Stimulated activated CD4-positive, alpha-beta T cell treated with anti-CD3 and anti-CD28 coated beads, TNF-alpha, amount 100 ng/mL, for 1 hour (primary cell): ENCODE measurements around the gene NFE2L1.
A peak's percentile ranks its signal among the peaks of the same experiment; 100 is the strongest.
"Not testable (repeated sequence)": the region's sequence is repeated elsewhere in the genome, so short reads cannot be mapped to it uniquely, and the experiment has no call there.

Experiments
- DNase-seq, 3 donors: peaks; one replicate each; pipeline ENCODE4 v3.0.0-alpha.2; 2020; ENCODE audit warnings: low read depth in 3 of 3, low spot score in 1 of 3

Gene NFE2L1

DNA sequence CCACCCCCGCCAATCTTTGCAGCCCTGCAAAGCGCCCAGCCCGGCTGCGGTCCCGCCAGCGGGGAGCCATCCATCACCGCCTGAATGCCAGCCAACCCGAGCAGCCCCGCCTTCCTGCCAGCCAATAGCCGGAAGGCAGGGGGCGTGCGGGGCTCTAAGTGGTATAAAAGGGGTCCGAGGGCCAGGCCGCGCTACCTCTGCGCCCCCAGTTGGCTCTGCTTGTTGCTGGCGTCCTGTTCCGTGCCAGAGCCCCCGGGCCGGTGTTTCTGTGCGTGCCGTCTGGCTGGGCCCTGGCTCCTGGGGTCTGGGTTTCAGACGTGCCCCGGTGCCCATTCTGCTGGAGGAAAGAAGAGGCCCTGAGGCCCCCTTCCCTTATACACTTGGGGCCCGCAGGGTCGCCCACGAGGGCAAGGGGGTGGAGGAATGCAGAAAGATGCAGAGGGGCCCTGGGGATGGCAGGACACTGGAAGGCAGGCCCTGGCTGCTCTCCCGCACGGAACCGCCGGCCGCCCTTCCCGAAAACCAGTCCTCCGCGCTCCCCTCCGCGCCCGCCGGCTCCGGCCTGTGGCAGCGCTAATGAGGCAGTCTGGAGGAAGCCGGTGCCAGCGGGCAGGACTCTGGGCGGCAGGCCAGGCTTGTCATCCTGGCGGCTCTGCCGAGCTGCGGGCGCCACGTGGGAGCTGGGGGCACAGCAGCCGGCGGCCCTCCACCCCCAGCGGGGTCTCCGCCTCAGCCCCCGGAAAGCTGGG, 24.6 kb upstream of the NFE2L1 start:
- peak in 1 of 3 donors; percentile 12 for DNase-seq

GRCh38 chr17:48024149-48025039, 23.8 kb upstream of the NFE2L1 start:
- DNase-seq = peak in 1 of 3 donors; percentile 5

GRCh38 chr17:48025040-48025903, 22.9 kb upstream of the NFE2L1 start:
- peak; percentile 95 to 98 (median 97) for DNase-seq

- DNase-seq = no peak
Observed at GRCh38 chr17:48025904-48026501, 22.2 kb upstream of the NFE2L1 start.

DNA sequence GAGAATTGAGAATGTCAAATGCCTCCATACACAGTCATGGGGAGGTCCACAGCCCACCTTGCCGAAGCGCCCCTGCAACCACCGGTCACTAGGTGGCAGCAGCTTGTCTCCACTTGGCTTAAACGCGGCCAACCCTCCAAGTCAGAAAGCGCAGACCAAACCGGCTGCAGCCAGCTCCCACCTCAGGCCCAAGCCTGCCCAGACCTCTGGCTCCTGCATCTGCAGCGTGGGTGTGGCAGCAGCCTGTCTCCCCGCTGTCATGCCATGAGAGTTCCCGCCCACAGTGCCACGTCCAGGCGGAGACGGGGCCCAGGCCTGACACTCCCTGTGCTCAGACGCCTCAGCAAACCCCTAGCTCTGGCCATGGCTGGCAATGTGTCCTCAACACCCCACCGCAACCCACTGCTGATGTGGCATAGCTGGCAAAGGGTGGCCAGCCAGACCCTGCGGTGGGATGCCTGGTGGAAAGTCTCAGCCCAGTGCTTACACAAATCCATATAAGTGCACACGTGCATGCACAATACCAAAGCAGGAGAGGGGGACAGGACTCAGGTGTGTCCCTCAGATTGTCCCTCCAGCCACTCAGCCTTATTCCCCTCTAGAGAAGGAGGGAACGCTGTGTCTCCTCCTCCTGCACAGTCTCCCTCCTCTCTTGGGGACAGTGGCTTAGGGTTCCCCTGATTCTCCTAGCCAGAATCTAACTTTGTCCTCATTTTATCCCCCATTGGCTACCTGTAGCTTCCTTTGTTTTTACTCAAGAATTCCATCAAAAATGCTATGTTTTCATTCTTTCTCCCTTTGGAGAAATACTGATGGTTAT, 21.4 kb upstream of the NFE2L1 start:
- peak in 2 of 3 donors; percentile 40 to 59 for DNase-seq

- no peak for DNase-seq
Observed at GRCh38 chr17:48027322-48027981, 20.7 kb upstream of the NFE2L1 start.

GRCh38 chr17:48028736-48029135, 19.4 kb upstream of the NFE2L1 start:
- no peak for DNase-seq

DNA sequence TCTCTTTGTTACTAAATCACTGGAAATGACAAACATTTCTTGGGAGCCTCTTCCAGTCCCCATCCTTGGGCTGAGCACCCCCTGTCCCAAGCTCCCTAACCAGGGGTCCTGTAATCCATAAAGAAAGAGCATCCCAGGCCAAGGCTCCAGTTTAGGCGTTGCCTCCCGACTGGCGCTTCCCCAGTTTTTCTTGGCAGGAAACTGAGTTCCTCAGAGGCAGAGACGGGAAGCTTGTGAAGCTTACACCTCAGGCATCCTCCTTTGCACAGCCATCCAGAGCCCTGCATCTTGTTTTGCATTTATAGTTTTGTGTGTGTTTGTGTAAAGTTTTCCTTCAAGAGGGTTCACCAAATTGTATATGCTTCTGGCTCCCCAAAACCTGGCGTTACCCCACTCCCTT, 17.6 kb upstream of the NFE2L1 start:
- DNase-seq = no peak

GRCh38 chr17:48031966-48032365, 16.2 kb upstream of the NFE2L1 start:
- DNase-seq = no peak

GRCh38 chr17:48034734-48035133, 13.4 kb upstream of the NFE2L1 start:
- not testable (repeated sequence) for DNase-seq

- no peak for DNase-seq
Observed at GRCh38 chr17:48036693-48037035, 11.5 kb upstream of the NFE2L1 start.

DNA sequence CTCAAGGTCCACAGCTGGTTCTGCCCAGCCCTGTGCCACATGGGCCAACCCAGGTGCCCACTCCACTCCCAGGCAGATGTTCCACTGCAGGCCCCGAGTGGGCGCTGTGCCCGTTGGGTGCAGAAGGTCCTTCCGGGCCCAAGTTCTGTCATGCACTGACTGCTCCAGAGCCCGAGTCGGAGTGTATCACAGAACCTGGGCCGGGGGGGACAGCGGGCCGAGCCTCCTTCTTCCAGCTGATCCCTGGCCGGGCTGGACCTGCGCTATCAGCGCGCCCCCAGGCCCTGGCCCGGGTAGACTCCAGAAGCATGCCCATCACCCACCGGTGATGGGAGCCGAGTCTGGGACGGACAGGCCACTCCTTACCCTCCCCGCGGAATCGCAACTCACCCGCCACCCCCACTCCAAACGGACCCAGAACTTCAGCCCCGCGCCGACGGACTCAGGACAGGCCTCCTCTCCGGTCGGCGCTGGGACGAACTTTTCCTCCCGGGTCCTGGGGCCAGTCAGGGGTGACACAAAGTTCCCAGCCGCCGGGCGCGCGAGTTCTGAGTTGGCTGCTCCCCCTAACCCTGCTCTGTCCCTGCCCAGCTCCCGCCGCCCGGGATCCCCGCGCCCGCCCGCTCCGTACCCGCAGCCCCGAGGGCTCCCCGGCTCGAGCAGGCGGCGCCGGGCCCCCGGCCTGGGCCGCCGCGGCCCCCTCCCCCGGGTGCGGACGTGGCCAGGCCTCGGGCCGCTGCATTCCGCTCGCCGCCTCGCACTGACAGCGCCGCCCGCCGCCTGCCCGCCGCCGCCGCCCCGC, 10.9 kb upstream of the NFE2L1 start, which contains the start of gene COPZ2:
TSS of gene COPZ2 (minus strand) at position 762 of the 802 bp plus-strand sequence. CDS start at position 742, 20 bp downstream.
- DNase-seq = peak in 1 of 3 donors; percentile 25

GRCh38 chr17:48037838-48038323, 10.3 kb upstream of the NFE2L1 start:
- no peak for DNase-seq

- no peak for DNase-seq
Observed at GRCh38 chr17:48038687-48039086, 9.5 kb upstream of the NFE2L1 start.

DNA sequence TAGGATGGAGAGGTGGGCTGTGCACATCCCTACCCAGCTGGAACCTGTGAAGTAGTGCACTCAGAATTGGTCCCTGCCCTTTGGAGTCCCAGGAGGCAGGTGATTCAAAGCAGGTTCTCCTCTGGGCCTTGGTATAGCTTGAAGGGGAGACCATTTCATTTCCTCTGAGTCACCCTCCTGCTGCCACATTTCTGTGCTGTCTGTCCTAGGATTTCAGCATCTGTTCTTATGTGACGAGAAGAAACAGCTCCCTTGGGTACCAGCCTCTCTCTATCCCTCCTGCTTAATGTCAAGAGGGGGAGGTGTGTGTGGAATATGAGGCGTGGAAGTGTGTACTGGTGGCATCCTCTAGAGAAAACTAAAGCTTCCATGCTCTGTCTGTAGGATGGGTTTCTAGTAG, 5.0 kb upstream of the NFE2L1 start:
- DNase-seq = no peak

- no peak for DNase-seq
Observed at GRCh38 chr17:48044851-48045250, 3.3 kb upstream of the NFE2L1 start.

DNA sequence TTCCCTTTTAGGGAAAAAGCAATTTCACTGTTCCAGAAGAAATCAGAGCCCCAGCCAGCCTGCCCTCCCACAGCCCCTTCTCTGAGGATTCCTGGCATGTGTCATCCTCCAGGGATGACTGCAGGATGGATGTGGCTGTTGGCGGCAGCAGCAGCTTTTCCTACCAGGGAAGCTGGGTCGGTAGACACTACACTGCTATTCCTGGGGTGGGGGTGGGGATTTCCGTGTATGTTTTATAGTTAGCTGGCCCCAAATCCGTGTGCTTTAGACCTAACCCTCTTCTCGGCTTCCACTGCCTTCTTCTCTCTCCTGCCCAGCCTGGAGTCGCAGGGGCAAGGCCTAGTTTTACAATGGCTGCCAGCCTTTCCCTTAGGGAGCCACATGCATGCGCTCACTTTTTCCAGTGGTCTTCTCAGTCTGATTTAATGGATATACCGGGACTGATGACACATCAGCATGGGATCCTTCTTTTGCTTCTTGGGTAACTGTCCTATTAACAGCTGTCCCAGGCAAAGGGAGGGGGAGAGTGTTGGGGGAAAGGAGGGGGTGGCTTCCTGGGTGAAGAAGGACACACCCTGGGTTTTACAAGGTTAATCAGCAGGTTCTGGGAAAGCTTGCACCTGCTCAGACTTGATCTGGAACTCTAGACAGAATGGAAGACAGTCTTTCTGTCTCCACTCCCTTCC, 2.7 kb upstream of the NFE2L1 start:
- DNase-seq = no peak

DNA sequence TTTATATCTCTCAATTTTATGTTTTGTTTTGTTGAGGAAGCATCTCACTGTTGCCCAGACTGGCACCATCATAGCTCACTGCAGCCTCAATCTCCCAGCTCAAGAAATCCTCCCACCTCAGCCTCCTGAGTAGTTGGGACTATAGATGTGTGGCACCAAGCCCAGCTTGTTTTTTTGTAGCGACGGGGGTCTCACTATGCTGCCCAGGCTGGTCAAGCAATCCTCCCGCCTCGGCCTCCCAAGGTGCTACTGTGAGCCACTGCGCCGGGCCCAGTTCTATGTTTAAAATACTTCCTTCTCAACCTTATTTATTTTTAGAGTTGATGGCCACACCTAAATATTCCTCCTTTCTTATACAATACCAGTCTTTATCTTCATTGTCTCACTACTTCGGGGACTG, 1.9 kb upstream of the NFE2L1 start:
- DNase-seq = no peak
